ENCODE data around the gene MRPL16.

MRPL16 gene

DNA sequence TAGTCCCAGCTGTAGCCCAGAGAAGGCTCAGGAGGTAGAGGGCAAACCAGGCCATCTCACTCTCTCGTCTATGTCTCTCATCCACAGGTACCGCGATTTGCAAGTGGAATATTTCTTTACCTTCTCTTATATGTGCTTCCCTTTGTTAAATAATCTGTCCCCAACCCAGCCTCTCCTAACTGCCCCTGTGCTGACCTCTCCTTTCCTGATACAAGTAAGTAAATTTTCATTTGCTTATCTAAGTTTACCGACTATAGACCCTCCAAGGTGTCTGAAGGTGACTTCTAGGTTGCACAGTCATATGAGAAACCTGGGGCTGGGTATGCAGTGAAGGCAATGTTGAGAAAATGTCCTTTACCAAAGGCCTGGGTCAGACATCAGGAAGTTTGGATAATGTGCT, 34.8 kb upstream of the MRPL16 start, which contains the start of gene CBLIF:
Gene CBLIF, minus strand, starts transcription at position 101 of the 400 bp plus-strand sequence. Its CDS starts 46 bp downstream, at position 55.
- CTCF ChIA-PET: no interaction called here
- Histone ChIP-seq H3K36me3 (ENCODE audit: control insufficient read depth in 2 of 2, insufficient read depth in 1 of 2, low read length in 2 of 2) (no peaks in the 10 kb centered on the region), H3K4me1 (ENCODE audit: control insufficient read depth, insufficient read depth, low read length) (no peaks in the 10 kb centered on the region), H3K27ac (ENCODE audit: extremely low read depth, low read depth, low read length) (no peak within 1 kb of the TSS), H3K9me3 (ENCODE audit: control insufficient read depth, insufficient read depth, low read depth, low read length) (no peaks in the 10 kb centered on the region), H3K4me3 (ENCODE audit: low read depth, low read length) (no peak within 1 kb of the TSS)
- TF ChIP-seq ZNF776 (tag by site-specific recombination; IDR thresholded peaks at IDR 0.05; ENCODE audit: borderline replicate concordance): no peak
- TF ChIP-seq ZNF571 (tag by site-specific recombination; IDR thresholded peaks at IDR 0.05): no peak
- no peak for TF ChIP-seq IKZF3 (tag by site-specific recombination; IDR thresholded peaks at IDR 0.05)
- POLR2A ChIA-PET: no interaction called here

DNA sequence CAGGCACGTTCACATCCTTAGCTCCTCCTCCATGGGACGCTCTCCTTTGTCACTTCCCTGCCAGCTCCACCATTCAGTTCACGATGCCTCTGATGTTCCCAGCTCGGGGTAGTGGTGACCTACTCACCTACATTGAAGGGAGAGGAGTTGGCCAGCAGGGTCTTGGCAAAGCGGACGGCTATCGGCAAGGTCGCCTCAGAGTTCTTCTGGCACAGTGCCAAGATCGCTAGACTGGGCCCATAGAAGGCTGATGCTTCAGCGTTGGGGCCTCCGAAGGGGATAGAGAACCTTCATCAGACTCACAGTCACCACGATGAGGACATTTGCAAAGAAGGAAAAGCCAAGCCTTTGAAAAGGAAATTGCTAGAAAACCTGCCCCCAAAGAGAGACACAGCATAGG, 31.7 kb upstream of the MRPL16 start:
- Histone ChIP-seq H3K27ac (ENCODE audit: extremely low read depth, low read depth, low read length) (no peak overlapping the region), H3K4me1 (ENCODE audit: control insufficient read depth, insufficient read depth, low read length) (no peaks in the 10 kb centered on the region), H3K36me3 (ENCODE audit: control insufficient read depth in 2 of 2, insufficient read depth in 1 of 2, low read length in 2 of 2) (no peaks in the 10 kb centered on the region), H3K9me3 (ENCODE audit: control insufficient read depth, insufficient read depth, low read depth, low read length) (no peaks in the 10 kb centered on the region), H3K4me3 (ENCODE audit: low read depth, low read length) (no peak overlapping the region)
- POLR2A ChIA-PET: no interaction called here
- CTCF ChIA-PET: interaction anchor here (1.1 kb wide), 1 partner anchor 77 kb away, joined by 4 read pairs; no protein-coding TSS in a partner anchor
- TF ChIP-seq ZNF391 (tag by site-specific recombination; IDR thresholded peaks at IDR 0.05; ENCODE audit: borderline replicate concordance, low read depth) (no peak), ZSCAN16 (tag by site-specific recombination; IDR thresholded peaks at IDR 0.05) (no peak), ZNF776 (tag by site-specific recombination; IDR thresholded peaks at IDR 0.05; ENCODE audit: borderline replicate concordance) (0 out of 2 replicates have a peak, but pooled peaks have one; percentile 16), ZNF626 (tag by site-specific recombination; IDR thresholded peaks at IDR 0.05) (no peak), GLI2 (tag by site-specific recombination; IDR thresholded peaks at IDR 0.05; ENCODE audit: borderline replicate concordance, low read depth) (no peak)

DNA sequence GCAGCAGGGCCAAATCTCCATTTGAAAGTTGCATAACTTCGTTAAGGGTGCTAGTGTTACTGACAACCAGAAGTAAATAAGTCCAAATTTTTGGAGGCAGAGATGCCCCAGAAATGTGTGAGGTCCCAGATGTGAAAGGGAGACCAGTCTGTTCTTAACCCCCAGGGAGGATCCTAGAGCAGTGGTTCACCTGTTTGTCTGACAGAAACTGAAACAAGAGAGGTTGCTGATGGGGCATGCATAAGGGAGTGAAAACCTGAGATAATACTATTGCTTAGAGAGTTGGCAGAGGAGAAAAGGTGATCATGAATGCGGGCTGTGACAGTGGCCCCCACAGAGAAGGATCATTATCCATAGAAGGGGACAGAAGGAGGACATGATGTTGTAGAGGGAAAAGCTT, 30.9 kb upstream of the MRPL16 start:
- TF ChIP-seq OSR2 (tag by site-specific recombination; IDR thresholded peaks at IDR 0.05): no peak
- H3K9me3 ChIP-seq (ENCODE audit: control insufficient read depth, insufficient read depth, low read depth, low read length): no peaks in the 10 kb centered on the region
- H3K4me1 ChIP-seq (ENCODE audit: control insufficient read depth, insufficient read depth, low read length): no peaks in the 10 kb centered on the region
- ChIA-PET POLR2A (no interaction called here), CTCF (interaction anchor here (0.7 to 1.1 kb wide), 2 partner anchors 77 to 190 kb away, joined by 3 to 4 read pairs; no protein-coding TSS in a partner anchor)
- H3K27ac ChIP-seq (ENCODE audit: extremely low read depth, low read depth, low read length): no peak overlapping the region
- H3K4me3 ChIP-seq (ENCODE audit: low read depth, low read length): no peak overlapping the region
- no peaks in the 10 kb centered on the region for H3K36me3 ChIP-seq (ENCODE audit: control insufficient read depth in 2 of 2, insufficient read depth in 1 of 2, low read length in 2 of 2)

DNA sequence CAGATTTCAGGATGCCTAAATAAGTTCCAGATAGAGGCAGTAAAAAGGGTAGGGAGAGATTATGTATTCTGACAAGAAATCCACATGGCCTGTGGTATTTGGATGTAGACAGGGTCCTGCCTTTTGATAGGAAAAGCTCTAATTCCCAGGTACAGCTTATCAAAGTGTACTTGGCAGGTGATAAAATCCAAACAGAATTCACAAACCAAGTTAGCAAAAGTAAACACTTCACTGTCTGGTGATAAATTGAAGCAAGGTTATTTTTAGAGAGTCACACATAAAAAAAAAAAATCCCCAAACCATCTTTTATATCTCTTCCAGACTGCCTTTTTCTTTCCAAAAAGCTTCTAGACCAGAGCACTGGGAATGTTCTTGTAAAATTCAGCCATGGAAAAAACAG, 29.0 kb upstream of the MRPL16 start:
- no peaks in the 10 kb centered on the region for H3K4me1 ChIP-seq (ENCODE audit: control insufficient read depth, insufficient read depth, low read length)
- H3K27ac ChIP-seq (ENCODE audit: extremely low read depth, low read depth, low read length): no peak overlapping the region
- no peak for TF ChIP-seq ZNF16 (tag by site-specific recombination; IDR thresholded peaks at IDR 0.05; ENCODE audit: low read depth)
- TF ChIP-seq ZNF76 (tag by site-specific recombination; IDR thresholded peaks at IDR 0.05; ENCODE audit: borderline replicate concordance, low read depth): no peak
- no peak for TF ChIP-seq RBAK (tag by site-specific recombination; IDR thresholded peaks at IDR 0.05)
- TF ChIP-seq ZNF654 (tag by site-specific recombination; IDR thresholded peaks at IDR 0.05; ENCODE audit: low read depth): no peak
- TF ChIP-seq ZNF132 (tag by site-specific recombination; IDR thresholded peaks at IDR 0.05; ENCODE audit: borderline replicate concordance): no peak
- TF ChIP-seq ZNF366 (tag by site-specific recombination; conservative IDR thresholded peaks at IDR 0.05): no peak
- TF ChIP-seq ZFP3 (tag by site-specific recombination; IDR thresholded peaks at IDR 0.05; ENCODE audit: low read depth): no peak
- TF ChIP-seq ZNF501 (tag by site-specific recombination; IDR thresholded peaks at IDR 0.05): no peak
- no peak for TF ChIP-seq ZNF341 (tag by site-specific recombination; IDR thresholded peaks at IDR 0.05; ENCODE audit: low read depth)
- TF ChIP-seq ZXDB (tag by site-specific recombination; IDR thresholded peaks at IDR 0.05): no peak
- TF ChIP-seq SP3 (tag by site-specific recombination; IDR thresholded peaks at IDR 0.05): no peak
- CTCF ChIA-PET: interaction anchor here (0.6 kb wide), 1 partner anchor 494 kb away, joined by 3 read pairs; no protein-coding TSS in a partner anchor
- no peaks in the 10 kb centered on the region for H3K36me3 ChIP-seq (ENCODE audit: control insufficient read depth in 2 of 2, insufficient read depth in 1 of 2, low read length in 2 of 2)
- POLR2A ChIA-PET: no interaction called here
- no peaks in the 10 kb centered on the region for H3K9me3 ChIP-seq (ENCODE audit: control insufficient read depth, insufficient read depth, low read depth, low read length)
- H3K4me3 ChIP-seq (ENCODE audit: low read depth, low read length): no peak overlapping the region

All from HEK293 (cell line).